ENCODE data around the gene CCDC122. TPM values are rescaled to one million over a fixed set of nuclear protein-coding genes. Genes with fewer than 3 reads are reported as not detected.

The CCDC122 gene
- total and polyA plus RNA-seq, 10 of the 15 experiments (the other 5 are each of a cell fraction or from before 2014, with no cell fraction given): 1.0 to 4.5 (median 2.9) TPM; not detected in 1

- POLR2A ChIA-PET: interaction anchor here (0.6 kb wide), 1 partner anchor 527 kb away, joined by 3 read pairs; no protein-coding TSS in a partner anchor
- Histone ChIP-seq H3K4me2 (ENCODE audit: control insufficient read depth, insufficient read depth) (no peak overlapping the region), H3K9ac (ENCODE audit: control insufficient read depth, insufficient read depth, low read length) (no peak overlapping the region), H3K27ac (ENCODE audit: control insufficient read depth, insufficient read depth) (no peak overlapping the region), H3K79me2 (ENCODE audit: control insufficient read depth, insufficient read depth, low read length) (no peaks in the 10 kb centered on the region), H2AFZ (ENCODE audit: control insufficient read depth, low read depth, low read length) (no peak overlapping the region), H3K4me1 (ENCODE audit: control insufficient read depth, insufficient read depth, low read length) (no peaks in the 10 kb centered on the region), H3K4me3 (no peak overlapping the region), H3K36me3 (ENCODE audit: control insufficient read depth in 2 of 2, insufficient read depth in 2 of 2, low read length in 1 of 2) (no peaks in the 10 kb centered on the region), H3K27me3 (replicated peaks in 1 of 2; ENCODE audit: control insufficient read depth in 2 of 2, insufficient read depth in 2 of 2, low read length in 1 of 2) (0 out of 4 replicates have a peak, but pooled peaks cover 0 to 9% of the 10 kb centered on the region in 2 experiments), H3K9me3 (replicated peaks; ENCODE audit: control insufficient read depth, insufficient read depth, low read length) (no peaks in the 10 kb centered on the region), H4K20me1 (ENCODE audit: control insufficient read depth, insufficient read depth) (no peaks in the 10 kb centered on the region)
- DNase-seq (ENCODE audit: low read depth, low spot score): no peak
- CTCF ChIA-PET: interaction anchor here (0.7 to 2.5 kb wide), 21 partner anchors 9 to 657 kb away, joined by 3 to 25 read pairs (median 4); no protein-coding TSS in a partner anchor
- in situ Hi-C loops (cut with MboI) (loop anchor here (5.0 to 10.0 kb wide), 3 partner anchors 139 to 566 kb away; no protein-coding TSS in a partner anchor), intact Hi-C loops (cut with micrococcal nuclease; ENCODE audit: unreplicated experiment) (loop anchor here (1.0 to 5.0 kb wide), 3 partner anchors 54 to 530 kb away; no protein-coding TSS in a partner anchor)
- 50% methylated on average over 2 of the region's 2 CpGs for WGBS (ENCODE audit: insufficient coverage, insufficient replicate concordance, low lambda C conversion rate, missing lambda C conversion rate)
- ATAC-seq: 0 out of 3 replicates have a peak, but pooled peaks have one; percentile 34
- no TSS peak for BruUV-seq (replicated peaks)
- peak; percentile 41 for TF ChIP-seq RAD21 (IDR thresholded peaks at IDR 0.05; ENCODE audit: insufficient read depth, low read depth, low read length)
- peak; percentile 63; the same call in 1 of the 2 replicates for TF ChIP-seq SMC3 (IDR thresholded peaks at IDR 0.05; ENCODE audit: borderline replicate concordance, low read length)
- TF ChIP-seq, protein P1, sequence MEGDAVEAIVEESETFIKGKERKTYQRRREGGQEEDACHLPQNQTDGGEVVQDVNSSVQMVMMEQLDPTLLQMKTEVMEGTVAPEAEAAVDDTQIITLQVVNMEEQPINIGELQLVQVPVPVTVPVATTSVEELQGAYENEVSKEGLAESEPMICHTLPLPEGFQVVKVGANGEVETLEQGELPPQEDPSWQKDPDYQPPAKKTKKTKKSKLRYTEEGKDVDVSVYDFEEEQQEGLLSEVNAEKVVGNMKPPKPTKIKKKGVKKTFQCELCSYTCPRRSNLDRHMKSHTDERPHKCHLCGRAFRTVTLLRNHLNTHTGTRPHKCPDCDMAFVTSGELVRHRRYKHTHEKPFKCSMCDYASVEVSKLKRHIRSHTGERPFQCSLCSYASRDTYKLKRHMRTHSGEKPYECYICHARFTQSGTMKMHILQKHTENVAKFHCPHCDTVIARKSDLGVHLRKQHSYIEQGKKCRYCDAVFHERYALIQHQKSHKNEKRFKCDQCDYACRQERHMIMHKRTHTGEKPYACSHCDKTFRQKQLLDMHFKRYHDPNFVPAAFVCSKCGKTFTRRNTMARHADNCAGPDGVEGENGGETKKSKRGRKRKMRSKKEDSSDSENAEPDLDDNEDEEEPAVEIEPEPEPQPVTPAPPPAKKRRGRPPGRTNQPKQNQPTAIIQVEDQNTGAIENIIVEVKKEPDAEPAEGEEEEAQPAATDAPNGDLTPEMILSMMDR (IDR thresholded peaks at IDR 0.05 in 2 of 3, conservative IDR thresholded peaks at IDR 0.05 in 1 of 3; ENCODE audit: control insufficient read depth in 2 of 3, extremely low read depth in 1 of 3, insufficient read depth in 1 of 3, low read depth in 3 of 3, low read length in 3 of 3): peak; percentile 17 to 38 (median 31); a peak in 3 of 6 replicates
- TF ChIP-seq, protein P2, sequence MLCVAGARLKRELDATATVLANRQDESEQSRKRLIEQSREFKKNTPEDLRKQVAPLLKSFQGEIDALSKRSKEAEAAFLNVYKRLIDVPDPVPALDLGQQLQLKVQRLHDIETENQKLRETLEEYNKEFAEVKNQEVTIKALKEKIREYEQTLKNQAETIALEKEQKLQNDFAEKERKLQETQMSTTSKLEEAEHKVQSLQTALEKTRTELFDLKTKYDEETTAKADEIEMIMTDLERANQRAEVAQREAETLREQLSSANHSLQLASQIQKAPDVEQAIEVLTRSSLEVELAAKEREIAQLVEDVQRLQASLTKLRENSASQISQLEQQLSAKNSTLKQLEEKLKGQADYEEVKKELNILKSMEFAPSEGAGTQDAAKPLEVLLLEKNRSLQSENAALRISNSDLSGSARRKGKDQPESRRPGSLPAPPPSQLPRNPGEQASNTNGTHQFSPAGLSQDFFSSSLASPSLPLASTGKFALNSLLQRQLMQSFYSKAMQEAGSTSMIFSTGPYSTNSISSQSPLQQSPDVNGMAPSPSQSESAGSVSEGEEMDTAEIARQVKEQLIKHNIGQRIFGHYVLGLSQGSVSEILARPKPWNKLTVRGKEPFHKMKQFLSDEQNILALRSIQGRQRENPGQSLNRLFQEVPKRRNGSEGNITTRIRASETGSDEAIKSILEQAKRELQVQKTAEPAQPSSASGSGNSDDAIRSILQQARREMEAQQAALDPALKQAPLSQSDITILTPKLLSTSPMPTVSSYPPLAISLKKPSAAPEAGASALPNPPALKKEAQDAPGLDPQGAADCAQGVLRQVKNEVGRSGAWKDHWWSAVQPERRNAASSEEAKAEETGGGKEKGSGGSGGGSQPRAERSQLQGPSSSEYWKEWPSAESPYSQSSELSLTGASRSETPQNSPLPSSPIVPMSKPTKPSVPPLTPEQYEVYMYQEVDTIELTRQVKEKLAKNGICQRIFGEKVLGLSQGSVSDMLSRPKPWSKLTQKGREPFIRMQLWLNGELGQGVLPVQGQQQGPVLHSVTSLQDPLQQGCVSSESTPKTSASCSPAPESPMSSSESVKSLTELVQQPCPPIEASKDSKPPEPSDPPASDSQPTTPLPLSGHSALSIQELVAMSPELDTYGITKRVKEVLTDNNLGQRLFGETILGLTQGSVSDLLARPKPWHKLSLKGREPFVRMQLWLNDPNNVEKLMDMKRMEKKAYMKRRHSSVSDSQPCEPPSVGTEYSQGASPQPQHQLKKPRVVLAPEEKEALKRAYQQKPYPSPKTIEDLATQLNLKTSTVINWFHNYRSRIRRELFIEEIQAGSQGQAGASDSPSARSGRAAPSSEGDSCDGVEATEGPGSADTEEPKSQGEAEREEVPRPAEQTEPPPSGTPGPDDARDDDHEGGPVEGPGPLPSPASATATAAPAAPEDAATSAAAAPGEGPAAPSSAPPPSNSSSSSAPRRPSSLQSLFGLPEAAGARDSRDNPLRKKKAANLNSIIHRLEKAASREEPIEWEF (IDR thresholded peaks at IDR 0.05; ENCODE audit: insufficient replicate concordance, low read depth, low read length): no peak
- FAIRE-seq: no peak
- SMC1A ChIA-PET (ENCODE audit: uncharacterized antibody, unreplicated experiment): interaction anchor here (0.6 to 2.2 kb wide), 7 partner anchors 17 to 531 kb away, joined by 3 to 16 read pairs (median 5); no protein-coding TSS in a partner anchor
- RAD21 ChIA-PET (ENCODE audit: unreplicated experiment): interaction anchor here (1.1 to 2.6 kb wide), 3 partner anchors 140 to 532 kb away, joined by 3 to 10 read pairs (median 6); no protein-coding TSS in a partner anchor
Observed at GRCh38 chr13:43908156-43909126, 28.9 kb upstream of the CCDC122 start.
